OCI-LY7 (cell line): Measurements from ENCODE around the gene SLFN12L. TPM values are rescaled to one million over a fixed set of nuclear protein-coding genes. Genes with fewer than 3 reads are reported as not detected.

Source experiments
- BruUV-seq: library from RNA; stranded (reverse); fragments of 400-500 nt; replicated peaks from 2 replicates; lab custom pipeline; 2021; lab: Mats Ljungman, UMichigan
- CTCF ChIA-PET: fragments of 300-600 bp; sonication (Branson Sonifier 250); formaldehyde crosslinking; loops from one replicate; lab custom pipeline; 2022; ENCODE audit warnings: antibody characterized with exemption; ENCODE audit not compliant: unreplicated experiment; lab: Charles Lee
- POLR2A ChIA-PET: fragments of 300-600 bp; sonication (Branson Sonifier 250); formaldehyde crosslinking; loops from one replicate; lab custom pipeline; 2022; ENCODE audit warnings: antibody characterized with exemption; lab: Charles Lee
- DNase-seq: peaks from one replicate; pipeline ENCODE4 v3.0.0-alpha.2; 2015; ENCODE audit warnings: low spot score
- H2AFZ ChIP-seq: fragments of 200-600 bp; sonication (generic), shearing (Covaris generic); 2 replicates; pipeline ENCODE4 v1.6.1; 2014; ENCODE audit warnings: mild to moderate bottlenecking, antibody characterized with exemption, low read length, moderate library complexity
- H3K27ac ChIP-seq: fragments of 200-600 bp; sonication (generic); 2 replicates; pipeline ENCODE4 v1.5.1; 2014; ENCODE audit warnings: mixed run types, low read depth, mild to moderate bottlenecking, moderate library complexity, low read length, inconsistent platforms; ENCODE audit not compliant: poor library complexity, severe bottlenecking
- H3K36me3 ChIP-seq: fragments of 200-600 bp; sonication (generic); 2 replicates; pipeline ENCODE4 v1.6.1; 2014; ENCODE audit warnings: mild to moderate bottlenecking, antibody characterized with exemption, low read length, moderate library complexity, mixed read lengths; ENCODE audit not compliant: insufficient read depth
- H3K4me1 ChIP-seq: fragments of 200-600 bp; sonication (generic); 2 replicates; pipeline ENCODE4 v1.5.1; 2014; ENCODE audit warnings: mild to moderate bottlenecking, low read length; ENCODE audit not compliant: insufficient read depth, poor library complexity, severe bottlenecking
- H3K4me2 ChIP-seq: fragments of 200-600 bp; sonication (generic); 2 replicates; pipeline ENCODE4 v1.6.1; 2014; ENCODE audit warnings: mild to moderate bottlenecking, low read length
- H3K4me3 ChIP-seq: fragments of 200-600 bp; sonication (generic); 2 replicates; pipeline ENCODE4 v1.5.1; 2014; ENCODE audit warnings: mild to moderate bottlenecking, low read depth, low read length; ENCODE audit not compliant: poor library complexity, severe bottlenecking
- H3K79me2 ChIP-seq: fragments of 200-600 bp; sonication (generic); 2 replicates; pipeline ENCODE4 v1.6.1; 2016; ENCODE audit warnings: low read depth, mild to moderate bottlenecking, low read length, moderate library complexity, mixed read lengths; ENCODE audit not compliant: insufficient read depth
- H3K9me2 ChIP-seq: fragments of 200-600 bp; sonication (generic); 2 replicates; pipeline ENCODE4 v1.6.1; 2016; ENCODE audit warnings: mild to moderate bottlenecking, low read length, mixed read lengths; ENCODE audit not compliant: insufficient read depth
- H3K9me3 ChIP-seq: fragments of 200-600 bp; sonication (generic); 2 replicates; pipeline ENCODE4 v1.6.1; 2014; ENCODE audit warnings: mild to moderate bottlenecking, mixed run types, low read length, mixed read lengths
- H4K20me1 ChIP-seq: fragments of 200-600 bp; sonication (generic); 2 replicates; pipeline ENCODE4 v1.6.1; 2014; ENCODE audit warnings: mild to moderate bottlenecking, antibody characterized with exemption, low read length, moderate library complexity, mixed read lengths; ENCODE audit not compliant: insufficient read depth
- EZH2phosphoT487 ChIP-seq: fragments of 200-600 bp; sonication (generic); IDR thresholded peaks from 2 replicates; pipeline ENCODE4 v1.6.1; 2018; ENCODE audit warnings: low read depth, borderline replicate concordance, mild to moderate bottlenecking, mixed run types, antibody characterized with exemption, low read length, moderate library complexity, mixed read lengths
- intact Hi-C: fragments of 100-400 bp; cut with micrococcal nuclease; formaldehyde crosslinking; loops from one replicate; pipeline ENCODE4 v1.10.0; 2022; ENCODE audit not compliant: unreplicated experiment
- total RNA-seq, 2 experiments: library from RNA; depleted of rRNA in 1 of 2; stranded (reverse); fragments of >200 nt in 1 of 2; shearing (Covaris generic) in 1 of 2; gene quantifications; 2 replicates each; pipeline ENCODE4 v1.2.3, GENCODE V29; 2014 to 2022
- TF ChIP-seq, protein P1 (sequence below): fragments of 200-600 bp; sonication (generic); conservative IDR thresholded peaks from 2 replicates; pipeline ENCODE4 v1.5.1; 2014; ENCODE audit warnings: mild to moderate bottlenecking, antibody characterized with exemption, low read length, moderate library complexity, mixed read lengths

SLFN12L gene
- total RNA-seq, 2 experiments from 2014 or later: not detected

DNA sequence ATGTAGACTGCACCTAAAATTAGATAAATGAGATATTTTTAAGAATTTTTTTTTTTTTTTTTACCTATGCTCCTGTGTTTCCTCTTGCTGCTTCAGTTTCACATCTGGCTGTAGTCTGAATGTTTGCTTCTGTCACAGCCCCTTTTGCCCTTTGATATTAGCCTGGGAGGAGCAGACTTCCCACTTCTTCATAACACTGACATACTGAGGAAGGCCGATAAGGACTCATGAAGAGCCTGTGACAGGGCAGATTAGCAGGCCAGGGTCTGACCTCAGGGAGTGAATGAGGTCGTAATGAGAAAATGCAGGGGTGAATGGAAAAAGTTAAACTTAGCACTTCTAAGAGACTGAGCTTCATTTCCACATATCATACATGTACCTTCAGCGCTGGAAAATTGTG lies 23.2 kb upstream of the SLFN12L start, which contains the start of gene SLFN14:
Gene SLFN14 (minus strand): TSS at position 117 of the 400 bp plus-strand sequence. CDS start 2,757 bp downstream, outside the sequence.
- no peaks in the 10 kb centered on the region for H3K79me2 ChIP-seq
- POLR2A ChIA-PET: no interaction called here
- intact Hi-C loops: no loop called here
- TF ChIP-seq, protein P1, sequence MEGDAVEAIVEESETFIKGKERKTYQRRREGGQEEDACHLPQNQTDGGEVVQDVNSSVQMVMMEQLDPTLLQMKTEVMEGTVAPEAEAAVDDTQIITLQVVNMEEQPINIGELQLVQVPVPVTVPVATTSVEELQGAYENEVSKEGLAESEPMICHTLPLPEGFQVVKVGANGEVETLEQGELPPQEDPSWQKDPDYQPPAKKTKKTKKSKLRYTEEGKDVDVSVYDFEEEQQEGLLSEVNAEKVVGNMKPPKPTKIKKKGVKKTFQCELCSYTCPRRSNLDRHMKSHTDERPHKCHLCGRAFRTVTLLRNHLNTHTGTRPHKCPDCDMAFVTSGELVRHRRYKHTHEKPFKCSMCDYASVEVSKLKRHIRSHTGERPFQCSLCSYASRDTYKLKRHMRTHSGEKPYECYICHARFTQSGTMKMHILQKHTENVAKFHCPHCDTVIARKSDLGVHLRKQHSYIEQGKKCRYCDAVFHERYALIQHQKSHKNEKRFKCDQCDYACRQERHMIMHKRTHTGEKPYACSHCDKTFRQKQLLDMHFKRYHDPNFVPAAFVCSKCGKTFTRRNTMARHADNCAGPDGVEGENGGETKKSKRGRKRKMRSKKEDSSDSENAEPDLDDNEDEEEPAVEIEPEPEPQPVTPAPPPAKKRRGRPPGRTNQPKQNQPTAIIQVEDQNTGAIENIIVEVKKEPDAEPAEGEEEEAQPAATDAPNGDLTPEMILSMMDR: no peak
- no TSS peak for BruUV-seq
- no peak within 1 kb of the TSS for H3K4me3 ChIP-seq
- no peak within 1 kb of the TSS for H2AFZ ChIP-seq
- H3K9me3 ChIP-seq: no peaks in the 10 kb centered on the region
- no peaks in the 10 kb centered on the region for H3K36me3 ChIP-seq
- H3K9me2 ChIP-seq: no peaks in the 10 kb centered on the region
- H3K27ac ChIP-seq: no peak within 1 kb of the TSS
- CTCF ChIA-PET: no interaction called here
- DNase-seq: no peak
- no peaks in the 10 kb centered on the region for H3K4me1 ChIP-seq
- no peaks in the 10 kb centered on the region for H4K20me1 ChIP-seq
- no peak within 1 kb of the TSS for H3K4me2 ChIP-seq

DNA sequence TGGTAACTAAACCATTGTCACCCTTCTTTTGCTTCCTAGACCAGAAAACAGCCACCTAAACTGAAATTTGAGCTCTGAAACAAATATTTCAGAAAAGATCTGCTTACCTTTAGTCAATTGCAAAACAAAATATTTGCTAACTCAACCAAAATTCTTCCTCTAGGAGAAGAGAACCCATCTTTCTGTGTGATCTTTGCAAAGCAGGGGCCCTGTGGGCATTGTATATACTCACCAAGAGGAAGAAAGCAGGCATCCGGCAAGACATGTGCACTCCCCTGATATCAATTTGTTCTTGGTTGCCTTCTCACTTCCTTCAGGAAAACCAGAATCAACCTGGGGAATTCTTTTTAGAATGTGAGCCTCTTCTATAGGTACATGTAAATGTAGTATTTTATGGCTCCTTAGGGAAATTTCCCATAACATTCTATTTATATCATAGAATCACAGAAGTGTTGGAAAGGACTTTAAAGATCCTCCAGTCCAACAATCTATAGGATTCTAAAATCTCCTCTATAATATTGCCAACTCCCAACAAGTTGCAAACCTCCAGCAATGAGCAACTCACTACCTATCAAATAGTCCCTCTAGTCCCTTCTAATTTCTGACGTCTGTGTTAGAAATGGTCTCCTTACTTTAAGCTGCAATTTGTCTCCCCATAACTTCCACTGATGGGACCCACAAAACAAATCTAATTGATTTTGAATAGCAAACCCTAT lies 22.2 kb upstream of the SLFN12L start:
- Histone ChIP-seq H3K36me3 (no peaks in the 10 kb centered on the region), H3K9me3 (no peaks in the 10 kb centered on the region), H3K4me1 (no peaks in the 10 kb centered on the region), H2AFZ (no peak overlapping the region), H3K79me2 (no peaks in the 10 kb centered on the region), H3K27ac (no peak overlapping the region), H4K20me1 (no peaks in the 10 kb centered on the region), H3K4me3 (no peak overlapping the region), H3K9me2 (no peaks in the 10 kb centered on the region), H3K4me2 (no peak overlapping the region)
- no peak for TF ChIP-seq EZH2phosphoT487
- DNase-seq: no peak
- intact Hi-C loops: no loop called here
- BruUV-seq: no TSS peak
- ChIA-PET CTCF (no interaction called here), POLR2A (no interaction called here)

DNA sequence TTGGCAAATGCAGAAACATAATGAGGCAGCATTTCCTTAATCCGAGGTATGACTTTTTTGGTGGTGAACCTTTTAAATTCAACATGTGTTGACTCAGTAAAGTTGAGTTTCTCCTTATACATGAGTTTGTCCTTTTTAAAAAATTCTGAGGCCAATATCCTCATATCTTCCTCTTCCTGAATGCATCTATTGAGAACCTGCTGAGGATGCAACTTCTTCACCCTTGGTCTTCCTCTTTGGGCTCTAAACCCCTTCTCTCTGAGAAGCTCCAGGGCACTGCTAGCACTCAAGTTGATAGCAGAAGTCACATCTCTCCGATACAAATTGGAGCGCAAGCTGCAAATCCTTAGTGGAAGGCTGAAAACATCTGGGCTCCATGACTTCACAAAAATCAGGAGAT lies 19.9 kb upstream of the SLFN12L start:
- DNase-seq: no peak
- BruUV-seq: no TSS peak
- no peaks in the 10 kb centered on the region for H3K4me1 ChIP-seq
- no peaks in the 10 kb centered on the region for H3K9me3 ChIP-seq
- H4K20me1 ChIP-seq: no peaks in the 10 kb centered on the region
- no peaks in the 10 kb centered on the region for H3K36me3 ChIP-seq
- ChIA-PET CTCF (no interaction called here), POLR2A (no interaction called here)
- intact Hi-C loops: no loop called here
- no peak overlapping the region for H2AFZ ChIP-seq
- H3K9me2 ChIP-seq: no peaks in the 10 kb centered on the region
- H3K4me2 ChIP-seq: no peak overlapping the region
- no peak overlapping the region for H3K4me3 ChIP-seq
- TF ChIP-seq, protein P1: no peak
- TF ChIP-seq EZH2phosphoT487: no peak
- H3K27ac ChIP-seq: no peak overlapping the region
- no peaks in the 10 kb centered on the region for H3K79me2 ChIP-seq
